ENCODE results near the gene CCR2.

DNA sequence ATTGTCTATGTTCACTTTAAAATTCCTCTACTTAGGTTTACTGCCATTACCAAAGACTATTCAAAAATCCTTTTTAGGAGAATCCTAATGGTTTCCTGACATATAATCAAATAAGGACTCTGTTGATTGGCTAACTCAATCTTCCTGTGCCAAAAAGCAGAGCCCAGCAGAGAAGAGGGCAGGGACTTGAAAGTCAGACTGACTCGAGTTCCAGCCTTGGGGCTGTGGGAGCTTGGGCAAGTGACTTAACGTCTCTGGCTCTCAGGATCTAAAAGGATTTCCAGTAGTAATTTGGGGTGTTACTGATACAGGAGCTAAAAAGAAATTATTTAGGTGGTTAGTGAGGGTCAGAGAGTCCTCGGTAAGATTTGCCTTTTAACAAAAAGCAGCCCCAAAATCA is 27.7 kb downstream of the CCR2 start:
- TF ChIP-seq POLR2AphosphoS5 (IDR thresholded peaks at IDR 0.05) (no peak), CTCF (IDR thresholded peaks at IDR 0.05 in 8 of 11, conservative IDR thresholded peaks at IDR 0.05 in 3 of 11) (no peak)
